ENCODE results near the gene GABBR2.

The GABBR2 gene

DNA sequence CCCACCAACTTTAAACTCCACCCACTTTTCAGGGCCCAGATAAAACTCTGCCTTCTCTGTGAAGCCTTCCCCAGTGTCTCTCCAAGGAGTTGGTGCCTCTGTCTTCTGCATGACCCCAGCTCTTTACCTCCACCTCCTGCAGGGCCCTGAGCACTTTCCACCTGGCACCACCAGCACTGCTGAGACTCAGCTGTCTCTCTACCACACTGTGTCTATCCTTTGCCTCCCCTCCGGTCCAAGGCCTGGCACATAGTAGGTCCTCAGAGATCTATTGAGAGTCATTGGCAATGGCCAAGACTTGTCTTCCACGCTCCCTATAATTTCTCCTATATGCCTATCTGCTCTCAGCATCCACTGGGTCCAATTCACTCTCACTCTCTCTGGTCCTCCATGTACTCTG, 12.9 kb upstream of the GABBR2 start:
- H3K4me3 ChIP-seq (replicated peaks in 1 of 2; ENCODE audit: low read depth in 2 of 2, low read length in 2 of 2): no peak overlapping the region
- TF ChIP-seq CTCF (IDR thresholded peaks at IDR 0.05; ENCODE audit: low read depth, low read length): no peak
- DNase-seq (ENCODE audit: low read depth in 2 of 2): no peak

DNA sequence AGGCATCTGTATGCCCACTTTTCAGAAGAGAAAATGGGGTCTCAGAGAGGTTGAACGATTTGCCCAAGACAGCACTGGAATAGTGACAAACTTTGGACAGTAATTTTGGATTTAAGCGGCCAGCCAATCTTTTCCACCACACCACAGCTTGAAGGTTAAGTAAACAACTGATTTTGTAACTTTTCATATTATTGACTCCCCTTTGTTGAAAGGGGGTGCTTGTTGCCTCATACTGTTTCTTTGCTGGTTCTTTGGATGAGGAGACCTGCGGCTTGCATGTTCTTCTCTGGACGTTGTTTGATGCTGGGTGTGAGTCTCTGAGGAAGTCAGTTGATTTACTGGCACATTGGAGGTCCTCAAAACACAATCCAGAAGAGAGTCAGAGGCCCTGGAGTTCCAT, 11.7 kb upstream of the GABBR2 start:
- no peak overlapping the region for H3K4me3 ChIP-seq (replicated peaks in 1 of 2; ENCODE audit: low read depth in 2 of 2, low read length in 2 of 2)
- no peak for DNase-seq (ENCODE audit: low read depth in 2 of 2)
- no peak for TF ChIP-seq CTCF (IDR thresholded peaks at IDR 0.05; ENCODE audit: low read depth, low read length)

- H3K4me3 ChIP-seq (replicated peaks in 1 of 2; ENCODE audit: low read depth in 2 of 2, low read length in 2 of 2): no peak overlapping the region
- TF ChIP-seq CTCF (IDR thresholded peaks at IDR 0.05; ENCODE audit: low read depth, low read length): no peak
- no peak for DNase-seq (ENCODE audit: low read depth in 2 of 2)
Measured at GRCh38 chr9:98719055-98719454, 10.3 kb upstream of the GABBR2 start.

GRCh38 chr9:98714833-98715232, 6.1 kb upstream of the GABBR2 start:
- no peak for TF ChIP-seq CTCF (IDR thresholded peaks at IDR 0.05; ENCODE audit: low read depth, low read length)
- no peak overlapping the region for H3K4me3 ChIP-seq (replicated peaks in 1 of 2; ENCODE audit: low read depth in 2 of 2, low read length in 2 of 2)
- no peak for DNase-seq (ENCODE audit: low read depth in 2 of 2)

GRCh38 chr9:98712987-98713386, 4.3 kb upstream of the GABBR2 start:
- no peak for DNase-seq (ENCODE audit: low read depth in 2 of 2)
- TF ChIP-seq CTCF (IDR thresholded peaks at IDR 0.05; ENCODE audit: low read depth, low read length): no peak
- no peak overlapping the region for H3K4me3 ChIP-seq (replicated peaks in 1 of 2; ENCODE audit: low read depth in 2 of 2, low read length in 2 of 2)

DNA sequence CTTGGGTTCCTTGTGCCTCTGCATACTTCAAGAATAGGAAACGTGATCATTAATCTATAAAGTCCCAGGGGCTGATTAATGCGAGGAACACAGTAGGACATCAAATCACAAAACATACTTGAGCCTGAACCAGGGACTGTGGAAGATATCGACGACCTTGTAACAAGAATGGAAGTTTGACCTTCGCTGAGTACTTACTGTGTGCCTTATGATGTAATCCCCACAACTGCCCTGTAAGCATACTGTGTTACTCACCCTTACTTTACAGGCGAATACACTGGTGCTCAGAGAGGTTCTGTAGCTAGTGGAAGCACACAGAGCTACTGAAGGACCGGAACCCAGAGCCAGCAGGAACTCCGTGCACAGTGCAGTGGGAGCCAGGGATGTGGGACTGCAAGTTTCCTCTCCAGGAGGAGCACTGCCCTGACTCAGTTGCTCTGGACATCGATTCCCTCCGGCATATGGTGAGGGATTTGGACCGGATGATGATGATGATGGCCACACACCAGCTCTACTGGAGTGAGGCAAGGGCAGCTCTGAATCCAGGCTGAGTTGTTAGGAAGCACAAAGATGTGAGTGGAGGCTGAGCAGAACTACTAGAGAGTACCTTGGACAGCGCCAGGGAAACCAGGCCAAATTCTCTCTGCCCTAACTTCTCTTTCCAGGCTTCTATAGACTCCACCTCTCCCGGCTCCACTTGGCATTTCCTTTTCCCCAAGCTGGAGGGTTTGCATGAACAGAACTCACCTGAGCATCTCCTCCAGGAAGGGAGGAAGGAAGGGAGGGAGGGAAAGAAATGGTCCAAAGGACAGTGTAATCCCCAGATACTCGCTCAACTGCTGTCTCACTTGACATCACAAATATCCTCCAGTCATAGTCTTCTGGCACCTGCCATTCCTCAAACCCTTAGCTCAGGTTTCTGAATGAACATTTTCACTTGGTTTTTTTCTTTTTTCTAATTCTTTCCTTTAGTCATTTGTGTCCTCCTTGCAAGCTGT, 1.5 kb upstream of the GABBR2 start:
- DNase-seq (ENCODE audit: low read depth in 2 of 2): peak; percentile 74 to 78
- H3K4me3 ChIP-seq (replicated peaks in 1 of 2; ENCODE audit: low read depth in 2 of 2, low read length in 2 of 2): no peak overlapping the region
- TF ChIP-seq CTCF (IDR thresholded peaks at IDR 0.05; ENCODE audit: low read depth, low read length): no peak
